ENCODE data around the gene NEDD9.

Gene NEDD9

DNA sequence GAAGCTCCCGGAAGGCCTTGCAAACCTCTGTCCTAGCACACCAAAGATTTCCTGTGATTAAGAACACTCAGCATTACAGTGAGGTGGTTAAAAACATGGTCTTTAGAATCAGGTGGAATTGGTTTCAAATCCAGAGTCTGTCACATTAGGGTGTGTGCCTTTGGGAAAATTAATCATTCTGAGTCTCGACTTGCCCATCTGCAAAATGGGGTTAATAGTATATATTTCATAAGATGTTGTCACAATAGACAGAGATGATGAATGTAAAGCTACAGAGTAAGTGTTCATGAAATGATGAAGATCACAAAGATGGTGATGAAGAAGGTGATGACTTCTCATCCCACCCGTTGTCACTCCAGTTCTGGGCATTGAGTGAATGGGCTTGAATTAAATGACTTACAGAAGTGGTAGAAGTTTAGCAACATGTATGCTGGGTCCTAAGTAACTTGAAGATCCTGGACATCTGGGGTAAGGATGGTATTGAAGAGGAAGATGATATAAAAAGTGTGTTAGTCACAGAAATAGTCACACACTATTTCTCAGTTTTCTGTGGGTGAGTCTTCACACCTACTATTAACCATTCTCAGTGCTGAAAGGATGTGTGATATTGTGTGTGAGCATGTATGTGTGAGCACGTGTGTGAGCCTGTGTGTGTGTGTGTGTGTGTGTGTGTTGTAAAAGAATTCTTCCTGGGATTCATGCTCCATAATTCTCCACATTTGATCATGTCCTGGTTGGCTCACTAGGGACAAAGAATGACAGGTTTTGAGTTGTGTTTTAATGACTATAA, 28.0 kb upstream of the NEDD9 start:
- no peak for DNase-seq

DNA sequence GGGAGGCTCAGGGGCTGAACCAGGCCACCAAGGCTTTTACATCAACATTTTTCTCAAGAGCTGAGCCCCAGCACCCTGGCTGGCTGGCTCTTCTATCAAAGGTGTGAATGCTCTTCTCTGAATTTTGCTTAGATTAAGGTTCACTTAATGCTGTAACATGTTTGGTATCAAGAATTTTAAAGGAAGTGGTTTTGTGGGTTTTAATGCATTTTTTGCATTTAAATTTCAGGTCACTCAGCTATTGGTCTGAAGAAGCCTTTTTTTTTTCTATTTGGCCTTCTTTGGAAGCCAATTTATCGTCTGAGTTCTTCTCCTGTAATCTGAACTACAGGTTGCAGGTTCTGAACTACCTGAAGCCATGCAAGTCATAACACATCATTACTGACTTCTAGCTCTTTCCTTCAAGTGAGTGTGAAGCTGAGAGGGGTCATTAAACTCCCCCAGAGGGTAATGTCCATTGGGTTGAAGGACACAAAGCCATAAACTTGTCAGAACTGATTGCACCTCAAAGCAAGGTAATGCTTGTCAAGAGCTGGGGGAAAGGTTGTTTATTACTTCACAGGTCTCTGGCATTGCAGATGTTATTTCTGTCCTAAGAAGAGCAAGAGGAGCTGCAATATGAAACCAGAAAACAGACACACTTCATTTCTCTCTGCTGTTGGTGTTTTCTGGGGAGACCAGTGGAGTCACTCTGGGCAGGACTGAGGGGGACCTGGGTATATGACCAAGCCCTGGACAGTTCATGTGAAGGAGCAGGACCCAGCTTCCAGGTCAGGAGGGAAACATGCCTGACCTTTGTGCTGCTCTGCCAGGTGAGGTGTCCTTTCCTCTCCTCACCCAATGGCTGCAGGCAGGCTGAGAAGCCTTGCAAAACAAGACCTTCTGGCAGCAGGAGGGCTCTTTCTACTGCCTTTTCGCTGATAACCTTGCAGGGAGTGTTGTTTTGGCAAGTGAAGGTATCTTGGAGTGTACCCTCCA, 26.1 kb upstream of the NEDD9 start:
- DNase-seq = no peak

DNA sequence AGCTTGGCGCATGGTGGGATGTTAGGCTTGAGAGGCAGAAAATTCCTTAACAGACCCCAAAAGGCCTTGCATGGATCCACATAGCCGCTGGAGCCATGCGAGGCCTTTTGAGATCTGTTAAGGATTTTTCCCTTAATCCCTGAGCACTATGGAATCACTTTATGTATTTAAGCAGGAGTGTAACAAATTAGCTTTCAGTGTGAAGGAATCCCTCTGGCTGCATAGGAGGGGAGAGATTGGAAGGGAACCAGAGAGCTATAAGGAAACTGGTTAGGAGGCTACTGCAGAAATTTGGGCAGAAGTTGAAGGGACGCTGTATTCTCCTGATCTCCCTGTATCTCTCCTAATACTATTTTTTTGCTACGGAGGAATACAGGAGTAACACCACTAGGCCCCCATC, 23.1 kb upstream of the NEDD9 start:
- DNase-seq = no peak

DNA sequence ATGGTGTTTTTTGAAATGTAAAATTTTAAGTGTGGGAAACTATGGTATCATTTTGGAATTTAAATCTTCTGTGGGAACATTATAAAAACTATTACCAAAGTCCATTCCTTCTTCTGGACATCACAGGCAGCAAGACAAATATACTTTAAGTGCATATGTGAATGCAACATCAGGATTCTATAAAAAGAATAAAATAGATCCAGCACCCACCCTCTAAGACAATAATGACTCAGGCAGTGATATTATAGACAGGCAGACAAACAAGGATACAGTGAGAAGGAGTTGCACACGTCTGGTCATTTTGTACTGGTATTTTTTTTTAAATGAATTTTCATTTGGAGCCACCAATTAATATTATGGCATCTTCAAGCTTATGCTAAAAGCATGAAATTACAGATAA, 21.1 kb upstream of the NEDD9 start:
- no peak for DNase-seq

DNA sequence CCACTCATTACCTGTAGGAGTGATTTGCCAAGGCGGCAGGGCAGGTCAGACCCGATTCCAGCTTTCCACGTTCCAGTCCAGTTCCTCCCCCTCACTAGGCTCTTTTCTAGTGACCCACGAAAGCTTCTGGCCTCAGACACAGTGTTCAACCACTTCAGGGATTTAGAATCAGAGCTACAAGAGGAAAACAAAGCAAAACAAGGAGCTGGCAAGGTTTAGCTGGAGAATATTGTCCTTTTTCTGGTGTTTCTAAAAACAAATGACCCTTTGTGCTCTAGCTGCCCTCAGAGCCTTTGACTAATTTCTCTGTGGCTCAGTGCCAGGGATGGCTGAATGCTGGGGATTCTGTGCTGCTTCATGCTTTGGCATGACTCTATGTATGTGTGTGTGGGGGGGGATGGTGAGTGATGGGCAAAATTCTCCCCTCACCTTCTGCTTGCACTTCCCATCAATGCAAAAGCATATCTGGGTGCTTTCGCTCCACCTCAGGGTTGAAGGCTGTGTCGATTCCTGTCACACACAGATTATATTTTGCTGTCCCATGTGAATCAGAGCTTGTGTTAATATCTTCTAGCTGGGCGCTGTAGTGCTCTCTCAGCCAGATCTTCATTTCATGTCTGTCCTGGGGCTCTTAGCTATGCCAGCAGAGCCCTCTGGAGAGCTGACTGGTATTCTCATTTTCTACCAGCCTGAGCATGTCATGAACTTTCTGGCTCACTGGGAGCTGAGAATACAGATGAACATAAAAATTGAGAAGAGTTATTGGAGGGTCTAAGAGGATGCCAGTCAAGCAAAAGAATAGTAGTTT, 19.3 kb upstream of the NEDD9 start:
- no peak for DNase-seq

DNA sequence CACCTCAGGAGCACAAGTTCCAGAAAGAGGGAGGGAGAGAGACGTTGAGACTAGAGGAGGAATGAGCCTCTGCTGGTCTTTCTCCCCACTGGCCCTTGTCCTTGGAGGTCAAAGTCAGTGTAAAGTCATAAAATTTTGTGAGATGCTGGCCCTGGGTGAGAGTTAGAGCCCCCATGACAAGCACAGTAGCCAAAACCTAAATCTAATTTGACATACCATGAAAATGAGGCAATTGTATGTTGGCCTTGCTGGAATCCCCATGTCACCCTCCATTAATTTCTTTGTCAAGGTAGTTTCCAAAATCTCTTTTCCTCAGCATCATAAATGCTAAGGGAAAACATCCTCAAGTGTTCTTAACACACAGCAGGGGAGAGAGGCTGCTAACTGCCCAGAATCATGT, 17.6 kb upstream of the NEDD9 start:
- DNase-seq = no peak

DNA sequence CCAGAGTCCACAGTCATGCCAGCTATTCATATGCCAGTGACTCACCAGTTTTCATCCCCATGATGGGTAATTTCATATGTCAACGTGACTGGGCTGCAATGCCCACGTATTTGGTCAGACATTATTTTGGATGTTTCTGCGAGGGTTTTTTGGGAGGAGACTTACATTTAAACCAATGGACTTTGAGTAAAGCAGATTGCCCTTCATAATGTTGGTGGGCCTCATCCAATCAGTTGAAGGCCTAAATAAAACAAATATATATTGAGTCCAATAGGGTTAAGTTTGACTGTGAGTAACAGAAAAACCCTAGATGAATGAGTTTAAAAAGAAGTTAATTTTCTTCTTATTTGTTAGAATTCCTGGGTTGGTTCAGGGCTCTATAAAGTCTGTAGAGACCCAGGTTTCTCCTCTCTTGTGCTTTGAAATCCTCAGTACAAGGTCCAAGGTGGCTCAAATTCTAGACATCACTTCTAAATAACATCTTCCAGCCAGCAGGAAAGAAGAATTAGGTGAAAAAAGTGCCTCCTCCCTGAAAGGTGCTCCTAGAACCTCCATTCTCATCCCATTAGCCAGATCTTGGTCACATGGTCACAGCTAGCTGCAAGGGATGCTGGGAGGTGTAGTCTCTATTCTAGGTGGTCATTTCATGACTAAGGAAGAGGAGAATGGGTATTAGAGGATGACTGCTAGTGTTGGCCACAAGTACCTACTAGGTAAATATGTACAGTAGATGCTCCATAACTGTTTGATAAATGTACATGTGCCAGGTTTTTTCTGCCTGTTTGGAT, 16.7 kb upstream of the NEDD9 start:
- DNase-seq = no peak

DNA sequence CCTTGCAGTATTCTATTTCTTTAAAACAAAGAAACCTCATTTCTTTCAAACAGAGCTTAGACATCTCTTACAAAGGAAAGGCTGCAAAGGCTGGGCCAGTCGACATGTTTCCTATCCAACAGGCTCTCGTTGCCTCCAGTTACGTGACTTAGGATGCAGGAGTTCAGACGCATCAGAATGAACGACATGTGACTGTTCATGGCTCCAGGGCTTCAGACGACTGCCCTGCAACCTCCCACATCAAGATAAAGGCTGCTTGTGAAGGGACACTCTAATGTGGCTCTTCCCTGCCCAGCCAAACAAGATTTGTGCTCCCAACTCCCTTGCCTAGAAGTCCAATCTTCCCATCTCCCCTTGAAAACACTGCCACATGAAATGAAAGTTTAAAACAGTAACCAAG, 14.3 kb upstream of the NEDD9 start:
- DNase-seq = no peak

DNA sequence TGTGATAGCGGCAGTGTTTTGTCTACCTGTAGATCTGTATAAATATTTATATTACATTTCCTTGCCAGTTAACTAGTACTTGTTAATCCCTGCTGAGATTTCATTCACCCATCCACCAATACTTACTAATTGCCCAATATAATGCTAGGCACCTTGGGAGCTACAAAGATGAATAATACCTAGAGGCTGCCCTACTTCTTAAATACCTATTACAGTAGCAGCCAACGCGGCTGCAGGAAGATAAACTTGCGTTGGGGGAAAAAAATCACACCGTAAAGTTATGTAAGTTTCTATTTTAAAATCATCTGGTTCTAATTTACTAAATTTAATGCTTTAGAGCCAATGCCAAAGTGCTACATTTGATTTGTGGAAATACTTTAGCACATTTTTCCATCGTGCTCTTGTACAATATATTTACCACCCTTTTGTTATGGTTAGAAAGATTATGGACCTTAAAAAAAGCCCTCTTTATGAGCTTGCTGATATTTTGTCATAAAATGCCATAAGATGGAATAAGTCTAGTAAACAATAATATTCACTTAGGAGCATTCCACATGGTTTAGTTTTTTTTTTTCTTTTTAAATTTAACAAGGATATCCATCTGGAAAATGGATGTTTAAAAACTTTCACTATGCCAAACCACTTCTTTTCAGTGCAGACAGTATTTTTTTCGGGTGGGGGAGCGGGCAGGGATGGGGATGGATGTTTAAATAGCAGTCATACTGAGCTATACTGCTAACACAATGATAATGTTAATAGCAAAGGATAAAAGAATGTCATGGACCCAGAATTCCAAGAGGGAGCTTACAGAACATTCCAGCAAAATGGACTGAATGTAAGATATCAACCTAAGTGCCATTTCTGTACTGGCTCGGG, 13.2 kb upstream of the NEDD9 start:
- DNase-seq = no peak

DNA sequence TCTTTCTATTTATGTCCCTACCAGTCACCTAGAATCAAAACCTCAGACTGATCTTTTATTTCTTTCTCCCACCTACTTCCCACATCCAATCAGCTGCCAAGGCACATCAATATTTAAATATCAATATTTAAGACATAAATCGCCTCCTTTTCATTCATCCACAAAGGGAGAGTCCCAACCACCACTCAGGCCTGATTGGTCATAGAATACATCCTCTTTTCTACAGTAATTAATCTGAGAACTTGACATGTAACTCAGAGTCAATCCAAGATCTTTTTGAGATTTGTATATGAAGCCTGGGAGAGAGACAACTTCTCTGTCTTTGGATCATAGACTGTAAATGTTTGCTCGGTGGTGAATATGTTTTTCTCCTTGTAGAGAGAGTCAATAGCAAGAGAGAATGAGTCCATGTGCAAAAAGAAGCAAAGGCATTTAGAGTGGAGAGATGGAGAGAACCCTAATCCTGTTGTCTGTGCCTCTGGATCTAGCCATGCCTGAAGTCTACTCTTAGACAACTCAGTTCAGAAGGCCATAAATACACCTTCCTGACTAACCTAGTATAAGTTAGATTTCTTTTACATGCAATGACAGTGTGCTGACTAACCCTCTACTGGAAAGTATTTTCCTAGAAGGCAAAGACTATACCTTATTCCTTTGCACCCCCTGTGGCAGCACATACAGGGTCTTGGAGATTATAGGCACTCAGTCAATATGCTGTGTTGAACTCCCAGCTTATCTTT, 12.1 kb upstream of the NEDD9 start:
- DNase-seq = no peak

DNA sequence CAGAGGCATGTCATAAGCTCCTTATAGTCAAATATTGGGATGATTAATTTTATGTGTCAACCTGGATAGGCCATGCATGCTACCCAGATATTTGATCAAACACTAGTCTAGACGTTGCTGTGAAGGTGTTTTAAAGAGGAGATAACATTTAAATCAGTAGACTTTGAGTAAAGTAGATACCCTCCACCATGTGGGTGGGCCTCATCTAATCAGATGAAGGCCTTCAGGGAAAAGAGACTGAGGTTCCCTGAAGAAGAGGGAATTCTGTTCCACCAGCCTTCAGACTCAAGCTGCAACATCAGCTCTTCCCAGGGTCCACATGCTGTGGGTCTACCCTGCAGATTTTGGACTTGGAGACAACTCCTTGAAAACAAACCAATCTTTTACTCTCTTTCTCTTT, 11.4 kb upstream of the NEDD9 start:
- DNase-seq = no peak

DNA sequence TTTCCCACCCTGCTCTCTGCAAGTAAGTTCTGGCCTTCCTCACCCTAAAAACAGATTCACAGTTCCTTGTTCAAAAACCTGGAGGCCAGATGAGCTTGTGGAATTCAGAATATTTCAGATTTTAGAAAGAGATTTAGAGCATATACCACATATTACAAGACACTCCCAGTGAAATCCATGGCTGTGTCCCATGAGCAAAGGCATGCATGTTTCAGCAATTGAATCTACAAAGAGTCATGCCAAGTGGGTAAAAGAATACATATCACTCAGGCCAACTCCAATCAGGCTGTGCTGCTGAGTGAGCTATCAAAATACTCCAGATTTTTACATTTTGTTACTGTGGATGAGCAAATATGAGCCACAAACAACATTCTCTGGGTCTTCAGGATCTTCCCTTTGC, 10.2 kb upstream of the NEDD9 start:
- no peak for DNase-seq

DNA sequence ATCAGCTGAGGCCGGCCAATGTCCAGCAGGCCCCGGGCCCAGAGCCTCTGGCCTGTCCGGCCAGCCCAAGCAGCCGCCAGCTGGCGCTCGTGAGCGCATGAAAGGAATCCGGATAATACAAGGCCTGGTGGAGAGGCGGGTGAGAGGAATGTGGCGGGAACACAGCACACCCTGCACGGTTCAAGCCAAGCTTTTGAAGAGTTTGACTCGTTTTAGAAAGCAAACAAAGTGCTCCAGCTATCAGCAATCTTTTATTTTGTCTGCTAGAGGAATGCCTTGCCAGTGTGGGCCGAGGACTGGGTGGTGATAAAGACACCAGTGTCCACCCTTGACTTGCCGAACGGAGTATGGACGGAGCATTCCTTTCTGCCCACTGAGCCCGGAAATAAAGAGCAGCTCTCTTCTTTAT, 9.3 kb upstream of the NEDD9 start:
- no peak for DNase-seq

DNA sequence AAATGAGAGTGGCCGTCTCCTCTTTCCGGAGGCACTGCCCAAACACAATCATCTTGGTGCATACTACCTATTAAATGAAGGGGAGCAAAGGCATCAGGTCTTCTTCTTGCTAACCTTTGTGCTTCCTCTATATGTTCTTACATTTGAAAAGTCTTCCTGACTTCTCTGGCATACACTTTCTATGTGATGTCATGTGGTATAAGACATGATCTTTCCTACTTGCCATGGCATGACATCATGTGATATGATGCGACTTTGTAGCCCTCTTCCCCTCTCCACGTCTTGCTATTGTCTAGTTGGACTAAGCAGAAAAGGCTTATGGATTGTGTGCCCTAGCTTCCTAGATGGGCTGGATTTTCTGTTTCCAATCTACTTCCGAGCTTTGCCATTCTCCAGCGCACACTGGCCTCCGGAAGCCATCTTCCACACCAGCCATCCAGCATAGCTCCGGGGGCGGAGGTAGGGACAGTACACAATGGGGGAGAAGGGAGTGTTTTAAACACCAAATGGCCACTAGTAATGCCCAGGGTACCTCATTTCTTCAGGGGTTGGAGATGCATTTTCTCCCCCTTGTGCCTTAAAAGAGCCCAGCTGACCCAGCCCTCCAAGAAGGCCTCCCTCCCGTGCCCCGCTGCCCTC, 8.8 kb upstream of the NEDD9 start:
- DNase-seq = no peak

DNA sequence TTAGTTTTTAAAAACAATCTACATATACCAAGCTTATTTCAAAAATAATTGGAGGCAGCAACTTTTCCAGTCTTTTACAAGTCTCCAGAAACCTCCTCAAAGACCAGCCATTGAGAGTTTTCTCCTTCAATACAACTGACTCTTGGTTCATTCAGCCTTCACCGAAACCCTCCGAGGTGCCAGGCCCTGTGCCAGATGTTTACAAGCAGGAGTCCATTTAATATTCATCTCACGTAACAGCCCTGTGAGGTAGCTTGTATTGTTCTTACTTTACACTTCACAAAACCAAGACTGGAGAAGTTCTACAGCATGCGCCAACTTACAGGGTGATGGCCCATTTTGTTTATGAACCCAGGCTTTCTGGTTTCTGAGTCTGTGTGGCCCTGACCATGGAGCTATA, 5.5 kb upstream of the NEDD9 start:
- no peak for DNase-seq

DNA sequence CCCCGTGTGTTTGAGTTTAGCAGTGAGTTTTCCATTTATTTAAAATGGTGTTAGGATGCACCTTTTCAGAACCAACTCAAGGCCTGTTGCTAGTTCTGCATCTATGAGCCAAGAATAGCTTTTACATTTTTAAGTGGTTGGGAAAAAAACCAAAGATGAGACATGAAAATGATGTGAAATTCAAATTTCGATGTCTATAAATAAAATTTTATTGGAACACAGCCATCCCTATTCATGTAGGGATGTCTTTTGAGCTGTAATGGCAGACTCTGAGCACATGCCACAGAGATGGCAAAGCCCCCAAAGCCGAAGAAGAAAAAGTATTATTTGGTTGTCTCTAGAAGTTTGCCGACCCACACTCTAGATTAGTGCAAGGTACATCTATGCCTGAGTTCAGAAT, 5.0 kb upstream of the NEDD9 start:
- no peak for DNase-seq

DNA sequence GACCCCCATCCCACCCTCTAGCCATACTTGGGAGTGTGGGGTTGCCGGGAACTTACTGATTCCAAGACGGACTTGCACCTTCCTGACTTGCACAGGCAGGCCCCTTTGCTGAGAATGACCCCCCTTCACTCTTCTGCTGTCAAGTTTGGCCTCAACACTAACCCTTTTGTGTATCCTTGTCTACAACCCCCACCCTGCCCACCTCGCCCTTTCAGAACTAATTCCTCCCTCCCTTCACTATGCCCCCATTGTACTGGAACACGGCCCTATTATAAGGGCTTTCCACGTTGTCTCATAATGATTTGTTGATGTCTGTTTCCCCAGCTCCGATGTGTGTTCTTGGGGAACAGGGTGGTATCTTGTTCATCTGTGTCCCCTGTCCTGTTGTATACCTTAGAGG, 4.4 kb upstream of the NEDD9 start:
- DNase-seq = no peak

DNA sequence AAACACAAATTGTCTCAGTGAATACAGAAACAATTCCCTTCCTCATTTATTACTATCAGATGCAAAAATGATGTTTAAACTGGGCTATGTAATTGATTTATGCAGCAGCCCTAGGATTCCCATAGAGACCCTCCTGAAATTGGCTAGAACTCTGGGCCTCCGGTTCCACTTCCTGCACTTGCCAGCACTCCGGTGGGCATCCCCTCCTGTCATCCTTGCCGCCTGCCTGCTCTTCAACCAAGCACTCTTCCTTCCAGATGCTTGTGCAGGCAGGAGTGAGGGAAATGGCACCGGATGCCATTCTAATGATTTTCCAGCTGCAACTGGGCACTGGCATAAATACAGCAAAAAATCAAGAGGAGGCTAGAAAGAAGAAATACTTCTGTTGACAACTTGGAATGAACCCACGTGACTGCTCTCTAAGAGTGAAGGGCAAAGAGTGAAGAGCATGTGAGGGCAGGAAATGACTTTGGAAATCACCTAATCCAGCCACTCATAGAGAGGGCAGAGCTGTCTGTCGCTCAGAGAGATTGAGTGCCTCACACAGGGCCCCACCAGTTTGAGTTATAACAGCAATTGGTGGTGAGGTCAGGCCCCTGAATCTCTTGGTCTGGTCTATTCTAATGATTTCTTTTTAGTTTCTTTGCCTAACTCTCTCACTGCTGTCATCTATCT, 3.7 kb upstream of the NEDD9 start:
- DNase-seq = no peak

DNA sequence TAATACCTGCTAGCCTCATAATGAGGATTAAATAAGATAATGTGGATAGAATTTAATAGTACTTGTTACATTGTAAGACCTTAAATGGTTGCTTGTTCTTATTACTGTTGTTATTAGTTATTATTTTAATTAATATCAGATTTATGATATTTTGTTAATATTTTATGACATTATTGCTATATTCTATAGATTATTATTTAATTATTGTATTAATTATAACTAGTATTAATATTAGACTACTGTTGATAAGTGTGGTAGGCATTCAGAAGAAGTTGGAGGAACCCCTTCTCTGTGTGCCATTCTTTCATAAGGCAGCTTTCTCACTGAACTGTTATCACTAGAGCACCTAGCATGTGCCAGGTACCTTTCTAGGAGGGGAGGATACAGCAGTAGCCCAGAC, 2.6 kb upstream of the NEDD9 start:
- no peak for DNase-seq
